ENCODE measurements around the gene FCN2. TPM values are rescaled to one million over a fixed set of nuclear protein-coding genes. Genes with fewer than 3 reads are reported as not detected.

Gene FCN2
- total and polyA plus RNA-seq, 4 donors, result 23.6 to 186 (median 121) TPM

DNA sequence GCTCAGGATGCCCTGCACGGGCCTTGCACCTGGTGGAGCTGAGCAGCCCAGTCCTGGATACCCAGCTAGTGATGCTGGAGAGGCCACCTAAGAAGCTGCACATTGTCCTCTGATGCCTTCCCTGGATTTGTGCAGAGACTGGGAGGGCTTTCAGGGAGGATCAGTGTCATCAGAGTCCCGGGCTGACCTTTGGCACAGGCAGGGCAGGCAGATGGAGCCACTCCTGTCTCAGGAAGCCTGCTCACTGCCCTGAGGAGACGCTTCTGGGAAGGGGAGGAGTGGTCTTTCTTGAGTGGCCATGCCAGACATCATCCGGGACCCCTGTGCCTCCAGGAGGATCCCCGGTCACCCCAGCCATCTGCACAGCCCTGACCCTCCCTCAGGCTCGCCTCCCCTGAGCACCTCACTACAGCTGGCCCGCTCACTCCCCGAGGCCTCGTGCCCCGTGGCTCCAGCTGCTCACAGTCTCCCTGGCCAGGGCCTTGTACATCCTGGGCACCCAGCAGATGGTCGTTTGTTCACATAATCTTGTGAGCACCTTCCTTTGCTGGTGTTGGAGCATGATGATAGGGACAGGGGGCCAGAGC is 47.2 kb upstream of the FCN2 start:
- TF ChIP-seq, protein P1, sequence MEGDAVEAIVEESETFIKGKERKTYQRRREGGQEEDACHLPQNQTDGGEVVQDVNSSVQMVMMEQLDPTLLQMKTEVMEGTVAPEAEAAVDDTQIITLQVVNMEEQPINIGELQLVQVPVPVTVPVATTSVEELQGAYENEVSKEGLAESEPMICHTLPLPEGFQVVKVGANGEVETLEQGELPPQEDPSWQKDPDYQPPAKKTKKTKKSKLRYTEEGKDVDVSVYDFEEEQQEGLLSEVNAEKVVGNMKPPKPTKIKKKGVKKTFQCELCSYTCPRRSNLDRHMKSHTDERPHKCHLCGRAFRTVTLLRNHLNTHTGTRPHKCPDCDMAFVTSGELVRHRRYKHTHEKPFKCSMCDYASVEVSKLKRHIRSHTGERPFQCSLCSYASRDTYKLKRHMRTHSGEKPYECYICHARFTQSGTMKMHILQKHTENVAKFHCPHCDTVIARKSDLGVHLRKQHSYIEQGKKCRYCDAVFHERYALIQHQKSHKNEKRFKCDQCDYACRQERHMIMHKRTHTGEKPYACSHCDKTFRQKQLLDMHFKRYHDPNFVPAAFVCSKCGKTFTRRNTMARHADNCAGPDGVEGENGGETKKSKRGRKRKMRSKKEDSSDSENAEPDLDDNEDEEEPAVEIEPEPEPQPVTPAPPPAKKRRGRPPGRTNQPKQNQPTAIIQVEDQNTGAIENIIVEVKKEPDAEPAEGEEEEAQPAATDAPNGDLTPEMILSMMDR (IDR thresholded peaks at IDR 0.05; ENCODE audit: low read depth, low read length, missing input control), result no peak
- TF ChIP-seq FOXA2 (IDR thresholded peaks at IDR 0.05) (no peak), GABPA (IDR thresholded peaks at IDR 0.05 in 1 of 2, conservative IDR thresholded peaks at IDR 0.05 in 1 of 2) (no peak), NR2F2 (IDR thresholded peaks at IDR 0.05) (no peak), JUND (IDR thresholded peaks at IDR 0.05) (no peak), HNF4A (conservative IDR thresholded peaks at IDR 0.05) (no peak), FOXA1 (IDR thresholded peaks at IDR 0.05) (no peak), RXRA (IDR thresholded peaks at IDR 0.05) (no peak), TAF1 (conservative IDR thresholded peaks at IDR 0.05) (no peak), SP1 (IDR thresholded peaks at IDR 0.05) (no peak), EGR1 (IDR thresholded peaks at IDR 0.05; ENCODE audit: low read depth in 2 of 2) (no peak)
- TF ChIP-seq, protein P2, sequence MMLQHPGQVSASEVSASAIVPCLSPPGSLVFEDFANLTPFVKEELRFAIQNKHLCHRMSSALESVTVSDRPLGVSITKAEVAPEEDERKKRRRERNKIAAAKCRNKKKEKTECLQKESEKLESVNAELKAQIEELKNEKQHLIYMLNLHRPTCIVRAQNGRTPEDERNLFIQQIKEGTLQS (IDR thresholded peaks at IDR 0.05), result no peak
- TF ChIP-seq, protein P3, sequence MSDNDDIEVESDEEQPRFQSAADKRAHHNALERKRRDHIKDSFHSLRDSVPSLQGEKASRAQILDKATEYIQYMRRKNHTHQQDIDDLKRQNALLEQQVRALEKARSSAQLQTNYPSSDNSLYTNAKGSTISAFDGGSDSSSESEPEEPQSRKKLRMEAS (IDR thresholded peaks at IDR 0.05), result no peak
- TF ChIP-seq, protein P4, sequence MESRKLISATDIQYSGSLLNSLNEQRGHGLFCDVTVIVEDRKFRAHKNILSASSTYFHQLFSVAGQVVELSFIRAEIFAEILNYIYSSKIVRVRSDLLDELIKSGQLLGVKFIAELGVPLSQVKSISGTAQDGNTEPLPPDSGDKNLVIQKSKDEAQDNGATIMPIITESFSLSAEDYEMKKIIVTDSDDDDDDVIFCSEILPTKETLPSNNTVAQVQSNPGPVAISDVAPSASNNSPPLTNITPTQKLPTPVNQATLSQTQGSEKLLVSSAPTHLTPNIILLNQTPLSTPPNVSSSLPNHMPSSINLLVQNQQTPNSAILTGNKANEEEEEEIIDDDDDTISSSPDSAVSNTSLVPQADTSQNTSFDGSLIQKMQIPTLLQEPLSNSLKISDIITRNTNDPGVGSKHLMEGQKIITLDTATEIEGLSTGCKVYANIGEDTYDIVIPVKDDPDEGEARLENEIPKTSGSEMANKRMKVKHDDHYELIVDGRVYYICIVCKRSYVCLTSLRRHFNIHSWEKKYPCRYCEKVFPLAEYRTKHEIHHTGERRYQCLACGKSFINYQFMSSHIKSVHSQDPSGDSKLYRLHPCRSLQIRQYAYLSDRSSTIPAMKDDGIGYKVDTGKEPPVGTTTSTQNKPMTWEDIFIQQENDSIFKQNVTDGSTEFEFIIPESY (IDR thresholded peaks at IDR 0.05), result no peak
- H3K27ac ChIP-seq (ENCODE audit: low read depth in 1 of 2, low read length in 2 of 2), result no peak overlapping the region
- WGBS, result 70% methylated on average over 11 of the region's 11 CpGs
- no peak overlapping the region for H3K4me3 ChIP-seq (ENCODE audit: low read depth in 1 of 3, low read length in 3 of 3)
- no peaks in the 10 kb centered on the region for H3K27me3 ChIP-seq (ENCODE audit: control insufficient read depth in 4 of 4, insufficient read depth in 4 of 4, low read length in 3 of 4)
- no peaks in the 10 kb centered on the region for H3K4me1 ChIP-seq (ENCODE audit: control insufficient read depth in 4 of 4, insufficient read depth in 4 of 4, low read length in 3 of 4)
- no peaks in the 10 kb centered on the region for H3K9me3 ChIP-seq (ENCODE audit: control insufficient read depth in 4 of 4, low read length in 3 of 4)
- no peak overlapping the region for H3K9ac ChIP-seq (ENCODE audit: low read depth in 1 of 2, low read length in 2 of 2)
- H3K36me3 ChIP-seq (ENCODE audit: control insufficient read depth in 4 of 4, insufficient read depth in 3 of 4, low read depth in 1 of 4, low read length in 3 of 4), result no peaks in the 10 kb centered on the region
- DNase-seq (ENCODE audit: low spot score), result no peak

DNA sequence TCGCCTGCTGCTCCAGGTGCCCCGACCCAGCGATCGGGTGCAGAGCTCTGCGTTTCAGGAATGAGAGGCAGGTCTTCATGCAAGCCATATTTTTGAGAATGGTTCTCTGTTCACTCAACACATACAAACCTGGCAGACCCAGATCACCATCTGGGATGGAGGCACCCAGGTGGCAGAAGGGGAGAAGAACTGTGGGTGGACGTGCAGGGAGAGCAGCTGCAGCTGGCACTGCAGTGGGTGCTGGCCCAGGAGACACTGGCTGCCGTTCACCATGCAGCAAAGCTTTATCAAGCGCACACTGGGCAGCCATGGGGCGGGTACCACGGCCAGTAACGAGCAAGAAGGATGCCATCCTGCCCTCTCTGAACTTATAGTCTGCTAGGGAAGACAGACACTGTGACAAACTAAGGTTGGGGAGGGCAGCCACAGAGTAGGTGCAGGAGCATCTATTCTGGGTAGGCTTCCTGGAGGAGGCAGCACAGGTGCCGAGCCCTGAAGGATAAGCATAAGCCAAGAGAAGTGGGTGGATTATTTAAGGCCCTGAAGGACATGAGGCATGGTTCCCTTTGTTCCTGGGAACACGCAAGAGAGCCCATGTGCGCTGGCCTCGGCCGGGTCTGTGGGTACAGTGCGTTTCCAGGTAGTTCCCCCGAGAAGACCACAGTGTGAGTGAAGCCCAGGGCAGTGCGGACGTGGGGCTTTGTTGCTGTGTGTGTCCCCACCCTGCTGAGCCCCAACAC is 46.2 kb upstream of the FCN2 start:
- no peak overlapping the region for H3K9ac ChIP-seq (ENCODE audit: low read depth in 1 of 2, low read length in 2 of 2)
- H3K27ac ChIP-seq (ENCODE audit: low read depth in 1 of 2, low read length in 2 of 2), result no peak overlapping the region
- no peaks in the 10 kb centered on the region for H3K36me3 ChIP-seq (ENCODE audit: control insufficient read depth in 4 of 4, insufficient read depth in 3 of 4, low read depth in 1 of 4, low read length in 3 of 4)
- DNase-seq (ENCODE audit: low spot score), result no peak
- no peaks in the 10 kb centered on the region for H3K27me3 ChIP-seq (ENCODE audit: control insufficient read depth in 4 of 4, insufficient read depth in 4 of 4, low read length in 3 of 4)
- 86% methylated on average over 20 of the region's 20 CpGs for WGBS
- no peaks in the 10 kb centered on the region for H3K4me1 ChIP-seq (ENCODE audit: control insufficient read depth in 4 of 4, insufficient read depth in 4 of 4, low read length in 3 of 4)
- no peak overlapping the region for H3K4me3 ChIP-seq (ENCODE audit: low read depth in 1 of 3, low read length in 3 of 3)
- TF ChIP-seq, protein P2 (IDR thresholded peaks at IDR 0.05), result no peak
- TF ChIP-seq, protein P4 (IDR thresholded peaks at IDR 0.05), result no peak
- TF ChIP-seq EGR1 (IDR thresholded peaks at IDR 0.05; ENCODE audit: low read depth in 2 of 2) (no peak), GABPA (IDR thresholded peaks at IDR 0.05 in 1 of 2, conservative IDR thresholded peaks at IDR 0.05 in 1 of 2) (no peak), NR2F2 (IDR thresholded peaks at IDR 0.05) (no peak), RAD21 (IDR thresholded peaks at IDR 0.05) (no peak), SP1 (IDR thresholded peaks at IDR 0.05) (no peak)
- TF ChIP-seq, protein P3 (IDR thresholded peaks at IDR 0.05), result no peak
- TF ChIP-seq, protein P5, sequence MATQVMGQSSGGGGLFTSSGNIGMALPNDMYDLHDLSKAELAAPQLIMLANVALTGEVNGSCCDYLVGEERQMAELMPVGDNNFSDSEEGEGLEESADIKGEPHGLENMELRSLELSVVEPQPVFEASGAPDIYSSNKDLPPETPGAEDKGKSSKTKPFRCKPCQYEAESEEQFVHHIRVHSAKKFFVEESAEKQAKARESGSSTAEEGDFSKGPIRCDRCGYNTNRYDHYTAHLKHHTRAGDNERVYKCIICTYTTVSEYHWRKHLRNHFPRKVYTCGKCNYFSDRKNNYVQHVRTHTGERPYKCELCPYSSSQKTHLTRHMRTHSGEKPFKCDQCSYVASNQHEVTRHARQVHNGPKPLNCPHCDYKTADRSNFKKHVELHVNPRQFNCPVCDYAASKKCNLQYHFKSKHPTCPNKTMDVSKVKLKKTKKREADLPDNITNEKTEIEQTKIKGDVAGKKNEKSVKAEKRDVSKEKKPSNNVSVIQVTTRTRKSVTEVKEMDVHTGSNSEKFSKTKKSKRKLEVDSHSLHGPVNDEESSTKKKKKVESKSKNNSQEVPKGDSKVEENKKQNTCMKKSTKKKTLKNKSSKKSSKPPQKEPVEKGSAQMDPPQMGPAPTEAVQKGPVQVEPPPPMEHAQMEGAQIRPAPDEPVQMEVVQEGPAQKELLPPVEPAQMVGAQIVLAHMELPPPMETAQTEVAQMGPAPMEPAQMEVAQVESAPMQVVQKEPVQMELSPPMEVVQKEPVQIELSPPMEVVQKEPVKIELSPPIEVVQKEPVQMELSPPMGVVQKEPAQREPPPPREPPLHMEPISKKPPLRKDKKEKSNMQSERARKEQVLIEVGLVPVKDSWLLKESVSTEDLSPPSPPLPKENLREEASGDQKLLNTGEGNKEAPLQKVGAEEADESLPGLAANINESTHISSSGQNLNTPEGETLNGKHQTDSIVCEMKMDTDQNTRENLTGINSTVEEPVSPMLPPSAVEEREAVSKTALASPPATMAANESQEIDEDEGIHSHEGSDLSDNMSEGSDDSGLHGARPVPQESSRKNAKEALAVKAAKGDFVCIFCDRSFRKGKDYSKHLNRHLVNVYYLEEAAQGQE (IDR thresholded peaks at IDR 0.05), result no peak
- TF ChIP-seq, protein P1 (IDR thresholded peaks at IDR 0.05; ENCODE audit: low read depth, low read length, missing input control), result no peak
- no peaks in the 10 kb centered on the region for H3K9me3 ChIP-seq (ENCODE audit: control insufficient read depth in 4 of 4, low read length in 3 of 4)

Measured in liver (tissue), 9 donors.